Activated CD8-positive, alpha-beta memory T cell treated with anti-CD3 and anti-CD28 coated beads, Interleukin-2, amount 50 U/mL, for 24 hours (primary cell): Measurements from ENCODE around the gene ABLIM3.

ENCODE experiments used
- DNase-seq: peaks from one replicate; pipeline ENCODE4 v3.0.0-alpha.2; 2020; ENCODE audit errors: extremely low read depth

ABLIM3 gene

DNA sequence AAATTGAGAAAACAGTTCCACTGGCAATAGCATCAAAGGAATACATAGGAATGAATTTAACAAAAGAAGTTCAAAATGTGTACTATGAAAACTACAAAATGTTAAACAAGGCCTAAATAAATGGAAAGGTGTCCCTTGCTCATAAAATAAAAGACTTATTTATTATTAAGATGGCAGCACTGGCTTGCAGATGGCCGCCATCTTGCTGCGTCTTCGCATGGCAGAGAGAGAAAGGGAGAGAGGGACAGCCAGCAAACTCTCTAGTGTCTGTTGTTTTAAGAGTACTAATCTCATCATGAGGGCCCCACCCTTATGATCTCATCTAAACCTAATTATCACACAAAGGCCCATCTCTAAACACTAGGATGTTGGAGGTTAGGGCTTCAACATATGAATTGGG lies 47.1 kb downstream of the ABLIM3 start:
- DNase-seq, result no peak

DNA sequence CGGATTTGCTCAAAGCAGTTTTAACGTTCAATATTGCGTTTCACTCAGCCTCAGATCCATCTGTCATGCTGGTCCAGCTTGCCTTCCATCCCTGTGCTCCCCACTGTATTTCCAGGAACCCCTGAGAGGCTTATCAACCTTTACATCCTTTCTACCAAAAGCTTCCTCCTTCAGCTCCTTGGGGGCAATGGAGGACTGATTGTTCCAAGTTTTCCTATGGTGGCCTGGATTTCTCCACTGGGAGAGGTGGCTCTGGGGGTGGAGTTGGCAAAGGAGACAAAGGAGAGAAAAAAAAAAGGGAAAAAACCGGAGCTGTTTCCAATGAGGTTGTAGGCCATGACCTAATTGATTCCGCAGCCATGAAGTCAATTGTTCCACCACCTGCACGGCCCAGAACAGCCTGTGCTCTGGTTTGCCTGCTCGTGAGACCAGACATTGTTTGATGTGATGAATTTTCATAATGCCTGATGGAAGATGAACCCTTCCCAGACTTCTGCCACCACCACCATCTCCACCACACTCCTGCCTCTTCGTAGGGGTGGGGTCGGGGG lies 54.1 kb downstream of the ABLIM3 start:
- no peak for DNase-seq

DNA sequence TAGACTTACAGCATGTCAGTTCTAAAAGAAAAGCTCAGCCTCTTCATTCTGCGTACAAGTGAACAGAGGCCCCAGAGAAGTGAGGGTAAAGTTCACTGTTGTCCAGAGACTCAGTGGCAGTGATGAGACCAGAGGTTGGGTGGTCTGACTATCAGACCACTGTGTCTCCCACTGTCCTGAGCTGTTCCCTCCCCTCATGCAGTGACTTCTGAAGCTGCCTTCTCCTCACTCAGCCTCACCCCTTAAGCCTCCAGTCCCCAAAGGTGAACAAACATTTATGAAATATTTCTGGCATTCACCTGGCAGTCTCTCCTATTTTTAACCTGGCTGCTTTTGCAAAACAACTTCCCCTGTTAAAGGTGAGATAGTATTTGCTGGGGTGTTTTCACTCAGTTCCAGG lies 54.7 kb downstream of the ABLIM3 start:
- DNase-seq, result no peak

DNA sequence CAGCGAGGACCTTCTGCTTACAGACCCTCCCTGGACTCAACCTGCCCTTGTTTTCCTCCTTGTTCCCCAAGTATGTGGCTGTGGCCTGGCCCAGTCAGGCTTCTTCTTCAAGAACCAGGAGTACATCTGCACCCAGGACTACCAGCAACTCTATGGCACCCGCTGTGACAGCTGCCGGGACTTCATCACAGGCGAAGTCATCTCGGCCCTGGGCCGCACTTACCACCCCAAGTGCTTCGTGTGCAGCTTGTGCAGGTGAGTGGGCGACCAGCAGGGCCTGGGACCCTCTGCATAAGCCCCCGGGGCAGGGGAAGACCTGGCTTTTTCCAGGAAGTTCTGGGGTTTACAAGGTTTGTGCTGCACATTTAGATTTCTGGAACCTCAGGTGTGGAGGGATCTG lies 56.9 kb downstream of the ABLIM3 start:
- no peak for DNase-seq

DNA sequence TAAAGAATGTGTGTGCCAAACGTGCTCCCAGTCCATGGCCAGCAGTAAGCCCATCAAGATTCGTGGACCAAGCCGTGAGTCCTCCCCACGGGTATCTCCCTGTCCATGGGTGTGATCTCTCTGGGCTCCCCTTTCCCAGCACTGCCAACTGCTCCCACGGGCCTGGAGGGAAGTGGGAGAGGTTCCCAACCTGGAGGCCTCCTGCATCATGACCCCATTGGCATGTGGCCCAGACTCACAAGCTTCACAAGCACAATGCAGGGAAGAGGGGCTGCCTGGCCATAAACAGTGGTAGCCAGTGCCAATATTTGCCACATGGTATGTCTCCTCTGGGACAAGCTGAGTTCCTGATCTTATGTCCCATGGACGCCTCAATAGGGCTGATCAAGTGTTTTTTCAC lies 59.1 kb downstream of the ABLIM3 start:
- no peak for DNase-seq

DNA sequence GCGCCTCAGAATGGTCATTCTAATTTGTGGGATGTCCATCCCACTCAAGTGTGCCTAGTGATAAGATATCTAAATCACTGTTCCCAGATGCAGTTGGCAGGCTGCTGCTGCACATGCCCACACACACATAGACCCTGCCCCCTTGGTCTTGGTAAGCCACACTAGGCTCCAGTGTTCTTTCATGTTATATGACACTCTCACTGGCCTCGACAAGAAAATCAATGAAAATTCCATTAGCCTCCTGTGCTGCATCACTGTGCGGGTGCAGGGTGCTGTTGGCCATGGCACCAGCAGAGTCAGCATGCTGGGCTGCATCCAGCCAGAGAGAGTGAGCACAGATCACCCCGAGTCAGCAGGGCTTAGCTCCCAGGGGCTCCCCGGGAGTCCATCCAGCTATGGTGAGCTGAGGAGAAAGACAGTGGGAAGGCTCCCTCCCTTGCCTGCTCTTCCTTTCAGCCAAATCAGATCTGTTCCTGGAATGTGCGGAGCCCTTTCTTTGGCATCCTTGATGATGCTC lies 59.9 kb downstream of the ABLIM3 start:
- DNase-seq, result no peak

DNA sequence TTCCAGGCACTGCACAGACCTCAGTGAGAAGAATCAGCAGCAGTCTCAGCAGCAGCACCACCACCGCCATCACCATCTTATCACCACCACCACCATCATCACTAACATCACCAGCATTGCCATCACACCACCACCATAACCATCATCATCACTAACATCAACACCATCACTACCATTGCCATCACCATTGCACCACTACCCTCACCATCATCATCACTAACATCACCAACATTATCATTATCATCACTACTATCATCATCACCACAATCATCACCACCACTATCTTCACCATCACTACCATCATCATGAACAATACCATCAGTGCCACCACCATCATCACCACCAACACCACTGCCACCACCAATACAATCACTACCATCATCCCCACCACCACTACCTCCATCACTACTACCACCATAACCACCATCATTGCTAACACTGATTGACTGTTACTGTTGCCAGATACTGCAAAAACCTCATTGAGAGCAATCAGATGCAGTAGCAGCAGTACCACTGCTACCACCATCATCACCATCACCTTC lies 61.7 kb downstream of the ABLIM3 start:
- DNase-seq, result no peak

DNA sequence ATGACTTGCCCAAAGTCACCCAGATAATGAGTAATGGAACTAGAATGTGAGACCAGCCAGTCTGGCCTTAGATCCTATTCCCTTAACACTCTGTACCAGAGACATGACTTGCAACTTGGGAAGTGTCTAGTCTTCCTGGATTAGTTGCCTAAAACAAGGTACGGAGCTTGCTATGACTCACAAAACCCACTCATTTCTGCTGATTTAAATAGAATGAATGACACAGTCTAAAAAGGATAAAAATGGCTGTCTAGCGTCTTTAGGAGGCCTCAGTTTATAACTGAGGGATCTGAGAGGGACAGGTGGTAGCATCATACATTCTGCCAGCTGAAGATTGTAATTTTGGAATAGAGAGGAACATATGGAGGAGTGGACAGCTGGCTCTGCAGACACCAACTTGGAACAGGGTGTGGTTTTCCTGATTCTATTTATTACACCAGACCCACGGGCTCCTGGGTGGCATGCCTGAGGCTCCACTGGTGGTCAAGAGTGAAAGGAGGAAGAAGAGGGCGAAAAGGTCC lies 62.7 kb downstream of the ABLIM3 start:
- no peak for DNase-seq

DNA sequence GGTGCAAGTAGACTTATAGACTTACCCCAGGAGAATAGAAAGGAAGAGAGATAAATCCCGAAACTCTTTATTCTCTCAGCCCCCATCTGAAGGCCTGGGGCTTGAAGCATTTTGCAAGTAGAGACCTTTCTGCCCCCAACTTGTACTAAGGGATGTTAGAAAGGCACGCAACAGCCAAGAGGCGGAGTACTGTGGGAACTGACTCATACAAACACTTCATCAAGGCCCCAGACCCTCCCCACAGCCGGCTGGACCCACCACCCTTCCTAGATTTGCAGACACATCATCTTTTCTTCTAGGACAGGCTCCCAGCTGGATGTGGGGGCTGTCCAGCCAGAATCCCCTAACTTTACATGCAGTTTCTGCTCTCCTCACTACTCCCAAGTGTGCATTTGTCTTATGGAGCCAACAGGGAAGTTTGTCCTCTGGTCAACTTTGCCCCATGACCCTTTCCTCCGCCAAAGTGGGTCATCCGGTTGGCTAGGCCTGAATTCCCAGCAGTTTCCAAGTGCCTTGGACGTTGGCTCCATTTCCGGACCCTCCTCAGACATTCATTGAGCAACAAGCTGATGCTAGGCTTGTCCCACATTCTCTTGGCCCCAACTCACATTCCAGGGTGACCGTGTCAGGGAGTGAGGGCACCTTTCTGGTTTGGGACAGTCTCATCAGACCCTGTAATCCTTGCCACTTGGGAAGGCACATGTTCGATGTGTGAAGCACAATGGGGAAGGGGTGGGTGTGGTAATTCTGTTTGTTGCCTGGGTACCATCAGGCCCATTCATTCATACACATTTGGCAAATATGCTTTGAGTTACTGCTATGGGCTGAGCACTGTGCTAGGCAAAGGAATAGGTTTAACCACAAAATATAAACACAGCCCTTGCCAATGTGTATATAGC lies 64.6 kb downstream of the ABLIM3 start:
- no peak for DNase-seq

DNA sequence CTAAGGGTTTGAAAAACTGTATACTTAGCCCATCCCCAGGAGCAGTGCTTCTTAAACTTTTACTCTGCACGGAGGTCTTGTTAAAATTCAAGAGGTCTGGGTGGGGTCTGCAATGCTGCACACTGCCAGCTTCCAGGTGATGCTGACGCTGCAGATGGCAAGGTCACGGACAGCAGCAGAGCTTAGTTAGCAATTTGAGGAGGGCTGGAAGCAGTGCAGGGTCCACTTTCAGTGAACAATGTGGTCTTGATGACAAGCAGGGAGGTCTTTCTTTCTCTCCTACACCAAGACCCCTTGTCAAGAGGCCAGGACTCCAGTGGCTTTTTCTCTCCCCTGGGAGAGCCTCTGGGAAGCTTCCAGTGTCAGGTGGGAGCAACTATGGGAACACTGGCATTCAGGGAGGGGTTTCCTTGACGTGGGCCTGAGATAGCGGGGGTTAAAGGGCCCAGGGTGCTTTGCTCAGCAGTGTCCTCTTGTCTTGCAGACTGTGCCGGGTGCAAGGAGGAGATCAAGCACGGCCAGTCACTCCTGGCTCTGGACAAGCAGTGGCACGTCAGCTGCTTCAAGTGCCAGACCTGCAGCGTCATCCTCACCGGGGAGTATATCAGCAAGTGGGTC lies 65.3 kb downstream of the ABLIM3 start:
- no peak for DNase-seq

DNA sequence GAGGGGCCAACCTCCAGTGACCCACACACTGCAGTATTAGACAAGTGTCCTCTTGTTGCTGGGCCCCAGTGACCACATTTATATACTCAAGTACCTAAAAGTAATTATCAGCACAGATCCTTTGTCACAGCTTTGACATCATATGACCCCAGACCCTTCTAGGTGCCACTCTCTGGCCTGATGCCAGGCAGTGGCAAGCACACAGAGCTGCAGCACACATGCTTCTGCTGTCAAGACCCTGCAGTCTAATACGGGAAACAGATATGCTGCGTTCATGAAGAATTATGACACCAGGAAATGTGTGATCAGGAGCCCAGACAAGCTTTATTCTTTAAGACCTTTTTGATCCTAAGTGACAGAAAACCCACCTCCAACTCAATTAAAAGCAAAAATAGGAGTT lies 66.5 kb downstream of the ABLIM3 start:
- DNase-seq, result no peak

DNA sequence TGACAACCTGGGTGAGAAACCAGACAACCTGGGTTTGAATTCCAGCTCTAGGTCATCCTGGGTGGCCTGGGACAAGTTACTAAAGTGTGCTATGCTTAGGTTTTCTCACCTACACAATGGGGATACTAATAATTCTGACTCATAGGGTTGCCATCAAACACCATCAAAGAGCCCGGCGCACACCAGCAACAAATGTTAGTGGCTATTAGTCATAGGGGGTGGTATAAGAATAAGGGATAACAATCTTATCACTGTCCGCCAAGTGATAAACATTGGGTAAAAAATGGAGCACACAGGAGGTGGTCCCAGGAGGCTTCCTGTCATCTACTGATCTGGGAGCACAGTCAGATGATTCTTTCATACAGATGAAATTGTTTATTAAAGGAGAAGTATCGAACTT lies 68.9 kb downstream of the ABLIM3 start:
- no peak for DNase-seq

DNA sequence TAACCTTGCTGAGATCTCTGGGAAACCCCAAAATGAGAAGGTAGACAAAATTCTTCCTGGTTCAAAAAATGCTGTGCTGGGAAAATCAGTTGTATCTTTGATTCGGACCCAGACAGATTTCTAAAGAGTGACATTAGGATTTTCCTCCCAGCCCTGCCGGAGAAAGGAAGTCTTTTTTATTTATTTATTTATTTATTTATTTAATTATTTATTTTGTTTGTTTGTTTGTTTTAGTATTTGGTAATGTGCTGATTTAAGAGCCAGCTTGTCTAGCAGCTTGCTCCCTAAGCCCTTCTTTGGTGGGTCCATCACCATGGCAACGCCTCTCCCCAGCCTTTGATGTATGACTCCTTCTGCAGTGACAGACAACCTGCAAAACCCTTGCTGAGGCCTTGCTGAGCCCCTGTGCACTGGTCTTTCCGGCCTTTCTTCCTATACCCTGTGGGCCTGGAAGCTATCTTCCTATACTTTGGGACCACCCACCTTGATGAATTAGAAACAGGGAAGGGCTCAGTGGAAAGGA lies 69.7 kb downstream of the ABLIM3 start:
- DNase-seq, result no peak

DNA sequence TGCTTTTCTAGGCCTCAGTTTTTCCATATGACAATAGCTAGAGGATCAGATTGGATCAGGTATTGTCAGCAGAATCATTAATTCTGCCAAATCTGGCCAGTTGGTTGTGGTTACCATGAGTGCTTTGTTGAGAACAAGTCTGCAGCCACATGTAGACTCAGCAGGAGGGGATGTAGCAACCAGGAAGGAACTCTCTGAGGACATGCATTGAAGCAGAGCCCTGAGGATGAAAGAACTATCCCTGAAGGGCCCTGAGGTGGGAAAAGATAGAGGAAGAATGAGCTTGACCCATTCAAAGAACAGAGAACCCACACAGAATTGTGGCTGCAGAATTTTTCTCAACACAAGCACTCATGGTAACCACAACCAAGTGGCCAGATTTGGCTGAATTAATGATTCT lies 70.3 kb downstream of the ABLIM3 start:
- no peak for DNase-seq

DNA sequence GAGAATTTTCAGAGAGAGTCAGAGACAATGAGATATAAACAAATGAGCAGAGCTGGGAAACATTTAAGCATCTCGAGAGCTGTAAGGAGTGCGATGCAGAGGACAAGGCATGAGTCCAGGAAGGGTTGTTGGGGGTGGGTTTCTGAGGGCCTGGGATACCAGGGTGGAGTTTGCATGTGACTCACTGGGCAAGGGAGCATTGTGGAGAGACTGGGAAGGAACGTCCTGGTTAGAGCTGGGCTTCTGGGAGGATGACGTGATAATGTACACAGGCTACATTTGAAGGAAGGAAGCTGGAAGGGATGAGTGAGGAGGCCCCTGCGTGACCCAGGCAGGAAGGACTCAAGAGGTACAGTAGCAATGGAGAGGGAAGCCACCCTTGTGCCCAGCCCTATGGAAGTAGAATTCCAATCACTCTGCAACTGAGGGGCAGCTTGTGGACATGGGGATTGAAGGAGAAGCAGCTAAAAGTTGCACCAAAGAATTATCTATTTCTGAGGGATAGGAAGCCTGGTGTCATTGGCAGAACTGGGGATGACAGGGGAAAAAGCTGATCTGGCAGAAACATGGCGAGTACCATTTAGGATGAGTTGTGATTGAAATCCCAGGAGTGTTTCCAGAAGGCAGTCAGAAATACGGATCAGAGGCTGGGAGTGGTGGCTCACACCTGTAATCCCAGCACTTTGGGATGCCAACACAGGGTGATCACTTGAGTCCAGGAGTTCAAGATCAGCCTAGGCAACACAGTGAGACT lies 71.1 kb downstream of the ABLIM3 start:
- no peak for DNase-seq

DNA sequence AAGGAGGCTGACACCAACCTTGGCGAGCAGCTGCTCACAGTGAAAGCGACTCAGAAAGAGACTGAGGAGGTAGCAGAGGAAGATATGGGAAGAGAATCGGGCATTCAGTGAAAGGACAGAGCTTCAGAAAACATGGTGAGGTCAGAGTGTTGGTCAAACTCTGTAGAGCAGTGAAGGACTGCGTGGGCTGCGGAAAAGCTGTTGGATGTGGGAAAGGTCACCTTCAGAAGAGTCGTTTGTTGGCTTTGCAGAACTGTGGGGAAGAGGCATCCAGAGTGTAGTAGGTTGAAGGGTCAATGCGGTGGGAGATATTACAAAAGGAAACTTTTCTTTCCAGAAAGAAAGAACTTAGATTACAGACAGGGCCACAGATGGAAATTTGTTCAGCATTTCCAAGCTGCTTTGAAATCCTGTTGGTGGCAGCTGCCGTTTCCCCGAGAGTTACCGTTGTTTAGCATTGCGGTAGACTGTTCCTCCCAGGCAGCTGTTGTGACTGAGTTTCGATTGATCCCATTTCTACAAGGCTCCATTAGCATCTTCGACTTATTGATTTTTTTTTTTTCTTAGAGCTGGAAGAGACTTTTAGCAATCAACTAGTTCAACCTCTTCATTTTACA lies 72.1 kb downstream of the ABLIM3 start:
- no peak for DNase-seq

DNA sequence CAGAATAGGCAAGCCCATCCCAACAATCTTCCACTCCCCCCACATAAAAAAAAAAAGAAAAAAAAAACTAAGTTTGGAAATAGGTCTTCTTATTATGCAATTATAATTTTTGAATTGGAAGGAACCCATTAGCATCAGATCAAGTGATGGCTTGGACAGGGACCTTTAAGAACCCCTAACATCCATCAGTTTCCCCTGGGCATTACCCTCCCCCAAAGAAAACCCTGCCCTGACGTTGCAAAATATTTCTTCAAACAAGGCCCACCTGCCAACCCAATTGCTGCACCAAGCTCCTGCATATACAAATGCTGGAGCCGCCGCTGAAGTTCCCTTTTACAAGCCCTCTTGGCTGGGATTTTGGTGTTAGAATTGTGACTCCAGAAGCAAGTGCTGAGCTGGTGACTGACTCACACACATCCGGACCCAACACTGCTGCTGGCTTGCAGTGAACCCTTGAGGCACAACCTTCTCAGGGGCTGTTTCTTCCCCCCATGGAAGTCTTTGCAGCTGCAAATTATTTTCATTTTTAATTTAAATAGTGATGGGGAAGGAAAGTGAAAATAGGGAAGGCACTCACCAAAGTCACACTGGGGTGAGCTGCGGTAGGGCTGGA lies 74.3 kb downstream of the ABLIM3 start:
- DNase-seq, result no peak

DNA sequence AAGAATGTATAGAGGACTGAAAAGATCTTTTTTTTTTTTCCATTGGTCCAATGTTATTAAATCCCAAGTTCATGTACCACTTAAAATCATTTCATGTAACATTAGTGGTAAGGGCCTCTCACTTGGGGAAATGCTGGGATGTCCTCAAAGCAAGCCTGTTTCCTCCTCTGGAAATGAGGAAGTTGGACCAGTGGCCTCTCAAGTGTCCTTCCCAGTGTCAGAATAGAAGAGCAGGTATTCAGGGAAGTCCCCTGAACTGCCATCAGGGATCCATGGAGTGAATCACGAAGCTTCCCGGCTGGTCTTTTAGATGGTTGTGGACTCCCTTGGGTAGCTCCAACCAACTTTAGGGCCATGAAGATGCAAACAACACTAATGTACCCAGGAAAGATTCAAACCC lies 75.2 kb downstream of the ABLIM3 start:
- DNase-seq, result no peak

DNA sequence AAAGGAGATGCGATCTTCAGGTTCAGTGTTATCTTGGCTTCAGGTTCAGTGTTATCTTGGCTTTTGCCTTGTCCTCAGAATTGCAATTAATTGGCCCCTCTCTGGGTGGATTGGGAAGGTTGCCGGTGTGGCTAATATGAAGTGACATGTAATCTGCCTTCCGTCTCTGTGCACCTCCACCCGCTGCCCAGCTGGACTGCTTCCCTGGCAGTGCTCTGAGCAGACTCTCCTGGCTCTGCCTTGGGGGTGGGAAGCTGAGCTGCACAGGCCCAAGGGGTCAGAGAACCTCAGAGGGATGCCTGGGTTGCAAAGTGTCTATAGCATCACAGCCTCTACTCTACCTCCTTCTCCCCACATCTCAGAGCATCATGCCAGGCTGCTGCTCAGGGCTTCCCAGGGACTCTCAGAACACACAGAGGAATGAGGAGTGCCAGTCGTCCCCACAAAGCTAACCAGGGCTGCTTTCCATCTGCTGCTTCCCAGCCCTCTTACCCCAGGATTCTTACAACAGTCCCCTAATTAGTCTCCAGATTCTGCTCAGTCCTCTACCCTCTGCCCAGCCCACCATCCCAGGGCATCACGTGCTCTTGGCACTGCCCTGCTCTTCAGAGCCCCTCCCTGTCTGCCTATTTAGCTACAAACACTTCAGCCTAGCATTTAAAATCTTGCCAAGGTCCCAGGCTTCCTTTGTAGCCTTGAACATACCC lies 76.0 kb downstream of the ABLIM3 start:
- no peak for DNase-seq

DNA sequence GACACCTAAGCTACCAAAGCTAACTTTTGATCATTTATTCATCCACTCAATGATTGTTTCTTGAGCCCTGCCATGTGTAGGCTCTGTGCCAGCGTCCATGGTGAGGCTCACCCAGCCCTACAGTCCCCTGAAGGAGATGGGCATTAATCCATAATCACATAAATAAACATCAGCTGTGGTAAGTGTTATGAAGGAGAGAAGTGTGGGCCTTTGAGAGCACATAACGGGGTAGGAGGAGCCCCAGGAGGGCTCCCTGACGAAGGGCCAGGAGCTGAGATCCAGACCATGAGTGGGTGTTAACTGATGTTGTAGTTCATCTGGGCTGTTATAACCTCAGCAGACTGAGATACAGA lies 76.5 kb downstream of the ABLIM3 start:
- no peak for DNase-seq
